K562 (cell line): ENCODE measurements around the gene ZNF655. TPM values are rescaled to one million over a fixed set of nuclear protein-coding genes. Genes with fewer than 3 reads are reported as not detected.

ENCODE experiments used
- CHD7 ChIP-seq: fragments of 200-600 bp; sonication (generic); IDR thresholded peaks from one replicate; pipeline ENCODE4 v1.6.1; 2012; ENCODE audit warnings: mild to moderate bottlenecking, low read depth, low read length, inconsistent platforms
- EWSR1 ChIP-seq: fragments of 450-650 bp; IDR thresholded peaks from 2 replicates; pipeline ENCODE4 v1.6.1; 2018; ENCODE audit warnings: borderline replicate concordance, mild to moderate bottlenecking, low read depth, moderate library complexity; ENCODE audit not compliant: partially characterized antibody
- FOXP1 ChIP-seq: sonication (generic); formaldehyde crosslinking; IDR thresholded peaks from 2 replicates; pipeline ENCODE4 v1.8.0; 2022; ENCODE audit warnings: mild to moderate bottlenecking, missing genetic modification reagents
- HDAC2 ChIP-seq: fragments of 450-650 bp; IDR thresholded peaks from 2 replicates; pipeline ENCODE4 v1.6.1; 2016; ENCODE audit warnings: mild to moderate bottlenecking
- NFE2 ChIP-seq: IDR thresholded peaks from 2 replicates; pipeline ENCODE4 v1.6.1; 2014; ENCODE audit warnings: antibody characterized with exemption, low read depth
- NR0B1 ChIP-seq: fragments of 450-650 bp; IDR thresholded peaks from one replicate; pipeline ENCODE4 v1.6.1; 2018; ENCODE audit warnings: mild to moderate bottlenecking, moderate library complexity; ENCODE audit not compliant: partially characterized antibody
- NR2C1 ChIP-seq, 2 experiments: fragments of 450-650 bp; IDR thresholded peaks; 2 replicates each; pipeline ENCODE4 v1.6.1; 2017; ENCODE audit warnings: mild to moderate bottlenecking in 2 of 2, antibody characterized with exemption in 1 of 2, inconsistent platforms in 1 of 2, missing compliant biosample characterization in 1 of 2, missing genetic modification characterization in 1 of 2
- POU5F1 ChIP-seq: fragments of 150-350 bp; IDR thresholded peaks from 2 replicates; pipeline ENCODE4 v1.6.1; 2014; ENCODE audit warnings: borderline replicate concordance, low read length, low read depth, mild to moderate bottlenecking; ENCODE audit not compliant: partially characterized antibody
- SMAD2 ChIP-seq: fragments of 150-350 bp; IDR thresholded peaks from 2 replicates; pipeline ENCODE4 v1.6.1; 2014; ENCODE audit warnings: low read depth, mild to moderate bottlenecking, low read length
- SP2 ChIP-seq: IDR thresholded peaks from 2 replicates; pipeline ENCODE4 v1.6.1; 2011; ENCODE audit warnings: mild to moderate bottlenecking, low read depth, low read length, moderate library complexity; ENCODE audit not compliant: poor library complexity, severe bottlenecking; ENCODE audit errors: extremely low read depth
- SPI1 ChIP-seq: IDR thresholded peaks from 2 replicates; pipeline ENCODE4 v1.6.1; 2011; ENCODE audit warnings: low read depth, low read length, control low read depth, borderline replicate concordance
- TBP ChIP-seq: optimal IDR thresholded peaks from 2 replicates; pipeline ENCODE3; 2011; ENCODE audit warnings: low read depth, low read length, improper control_type of control experiment
- THRAP3 ChIP-seq: fragments of 450-650 bp; IDR thresholded peaks from 2 replicates; pipeline ENCODE4 v1.6.1; 2016; ENCODE audit warnings: mild to moderate bottlenecking, inconsistent platforms, borderline replicate concordance
- ZNF436 ChIP-seq: fragments of 250-450, 450-650 bp; sonication (Bioruptor Pico); formaldehyde crosslinking; IDR thresholded peaks from 2 replicates; pipeline ENCODE4 v1.7.0; 2020; ENCODE audit warnings: mild to moderate bottlenecking
- polyA plus RNA-seq, 8 experiments: library from polyadenylated mRNA; depleted of rRNA in 4 of 8; stranded (reverse) in 5 of 8; unstranded in 3 of 8; fragments of >200 nt; fragmentation: Nextera tagmentation in 2 of 8; fragmentation: Illumina TruSeq in 1 of 8; extraction: Ambion mirVana in 2 of 8; extraction: Trizol in 1 of 8; gene quantifications; 2 replicates each; pipeline versions ENCODE4 v1.2.1 to v1.2.3, GENCODE V29; 2011 to 2014; ENCODE audit warnings: inconsistent platforms in 1 of 8, missing spikeins in 1 of 8
- total RNA-seq, 7 experiments: library from RNA; depleted of rRNA in 6 of 7; stranded (reverse); fragments of >200 nt in 6 of 7; fragmentation: Illumina TruSeq in 2 of 7; extraction: Trizol in 2 of 7; gene quantifications; 2 replicates each; pipeline versions ENCODE4 v1.2.1 to v1.2.3, GENCODE V29; 2011 to 2021; ENCODE audit warnings: low replicate concordance in 1 of 7

ZNF655 gene
- total and polyA plus RNA-seq, 9 of the 15 experiments (the other 6 are each of a cell fraction or from before 2014, with no cell fraction given) = 25.7 to 130 (median 95.2) TPM

- TF ChIP-seq CHD7 (no peak), NR2C1 (IDR thresholded peaks at IDR 0.05) (peak; percentile 86), NR2C1 (tag; IDR thresholded peaks at IDR 0.05) (peak; percentile 75), NR0B1 (no peak), SP2 (peak; percentile 100), THRAP3 (peak; percentile 70; the same call in 1 of the 2 replicates), FOXP1 (CRISPR knock-in tag) (peak; percentile 95), SMAD2 (no peak), POU5F1 (no peak), ZNF436 (CRISPR knock-in tag) (peak; percentile 97), TBP (peak; percentile 84), NFE2 (peak; percentile 26; the same call in 1 of the 2 replicates), HDAC2 (peak; percentile 92), EWSR1 (no peak), SPI1 (peak; percentile 13; the same call in 1 of the 2 replicates)
These were observed 58.1 kb downstream of the ZNF655 start, which contains the start of gene ZSCAN25 (continued) for GRCh38 chr7:99616359-99617191.
